Ishikawa (cell line): Measurements from ENCODE around the gene MGMT.

ENCODE experiments used
- CEBPB ChIP-seq: IDR thresholded peaks from 2 replicates; pipeline ENCODE4 v1.6.1; 2012
- EP300 ChIP-seq: IDR thresholded peaks from 2 replicates; pipeline ENCODE4 v1.6.1; 2012; ENCODE audit warnings: borderline replicate concordance
- FOXM1 ChIP-seq: IDR thresholded peaks from 2 replicates; pipeline ENCODE4 v1.6.1; 2012; ENCODE audit warnings: low read depth, borderline replicate concordance
- MAX ChIP-seq: IDR thresholded peaks from 2 replicates; pipeline ENCODE4 v1.6.1; 2012
- NFIC ChIP-seq: IDR thresholded peaks from 2 replicates; pipeline ENCODE4 v1.6.1; 2012
- RAD21 ChIP-seq: IDR thresholded peaks from 2 replicates; pipeline ENCODE4 v1.6.1; 2012; ENCODE audit warnings: low read depth
- TAF1 ChIP-seq: IDR thresholded peaks from 2 replicates; pipeline ENCODE4 v1.6.1; 2012; ENCODE audit warnings: low read depth, mild to moderate bottlenecking
- USF1 ChIP-seq: IDR thresholded peaks from 2 replicates; pipeline ENCODE4 v1.6.1; 2012
- YY1 ChIP-seq: IDR thresholded peaks from 2 replicates; pipeline ENCODE4 v1.6.1; 2012; ENCODE audit warnings: low read depth
- TF ChIP-seq, protein P1 (sequence below): IDR thresholded peaks from 2 replicates; pipeline ENCODE4 v1.6.1; 2012; ENCODE audit warnings: low read depth, mild to moderate bottlenecking

DNA sequence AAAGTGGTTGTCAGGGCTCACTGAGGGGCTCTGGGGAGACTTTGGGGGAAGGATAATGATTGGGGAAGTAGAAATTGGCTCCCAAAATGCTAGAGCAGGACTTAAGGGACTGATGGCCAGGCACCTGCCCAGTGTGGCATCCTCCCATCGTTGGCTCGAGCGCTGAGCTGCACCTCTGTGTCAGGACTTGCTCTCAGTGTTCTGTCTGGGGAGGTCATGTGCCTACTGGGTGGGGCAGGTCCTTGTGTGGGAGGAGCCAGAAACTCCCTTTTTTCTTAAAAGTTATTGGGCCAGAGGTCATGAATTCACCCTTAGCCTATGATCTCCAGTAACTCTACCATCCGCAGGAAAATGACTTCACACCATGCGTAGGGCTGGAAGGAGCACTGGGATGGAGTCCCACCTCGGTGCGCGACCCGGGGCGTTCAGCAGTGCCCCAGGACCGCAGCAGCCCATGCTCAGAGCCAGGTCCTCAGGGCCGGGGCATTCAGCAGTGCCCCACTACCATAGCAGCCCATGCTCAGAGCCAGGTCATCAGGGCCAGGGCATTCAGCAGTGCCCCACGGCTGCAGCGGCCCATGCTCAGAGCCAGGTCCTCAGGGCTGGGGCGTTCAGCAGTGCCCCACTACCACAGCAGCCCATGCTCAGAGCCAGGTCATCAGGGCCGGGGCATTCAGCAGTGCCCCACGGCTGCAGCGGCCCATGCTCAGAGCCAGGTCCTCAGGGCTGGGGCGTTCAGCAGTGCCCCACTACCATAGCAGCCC lies 275.1 kb downstream of the MGMT start:
- TF ChIP-seq CEBPB (no peak), NFIC (no peak), FOXM1 (no peak), YY1 (no peak), TAF1 (no peak), MAX (no peak), USF1 (no peak), RAD21 (no peak), EP300 (no peak)
- TF ChIP-seq, protein P1, sequence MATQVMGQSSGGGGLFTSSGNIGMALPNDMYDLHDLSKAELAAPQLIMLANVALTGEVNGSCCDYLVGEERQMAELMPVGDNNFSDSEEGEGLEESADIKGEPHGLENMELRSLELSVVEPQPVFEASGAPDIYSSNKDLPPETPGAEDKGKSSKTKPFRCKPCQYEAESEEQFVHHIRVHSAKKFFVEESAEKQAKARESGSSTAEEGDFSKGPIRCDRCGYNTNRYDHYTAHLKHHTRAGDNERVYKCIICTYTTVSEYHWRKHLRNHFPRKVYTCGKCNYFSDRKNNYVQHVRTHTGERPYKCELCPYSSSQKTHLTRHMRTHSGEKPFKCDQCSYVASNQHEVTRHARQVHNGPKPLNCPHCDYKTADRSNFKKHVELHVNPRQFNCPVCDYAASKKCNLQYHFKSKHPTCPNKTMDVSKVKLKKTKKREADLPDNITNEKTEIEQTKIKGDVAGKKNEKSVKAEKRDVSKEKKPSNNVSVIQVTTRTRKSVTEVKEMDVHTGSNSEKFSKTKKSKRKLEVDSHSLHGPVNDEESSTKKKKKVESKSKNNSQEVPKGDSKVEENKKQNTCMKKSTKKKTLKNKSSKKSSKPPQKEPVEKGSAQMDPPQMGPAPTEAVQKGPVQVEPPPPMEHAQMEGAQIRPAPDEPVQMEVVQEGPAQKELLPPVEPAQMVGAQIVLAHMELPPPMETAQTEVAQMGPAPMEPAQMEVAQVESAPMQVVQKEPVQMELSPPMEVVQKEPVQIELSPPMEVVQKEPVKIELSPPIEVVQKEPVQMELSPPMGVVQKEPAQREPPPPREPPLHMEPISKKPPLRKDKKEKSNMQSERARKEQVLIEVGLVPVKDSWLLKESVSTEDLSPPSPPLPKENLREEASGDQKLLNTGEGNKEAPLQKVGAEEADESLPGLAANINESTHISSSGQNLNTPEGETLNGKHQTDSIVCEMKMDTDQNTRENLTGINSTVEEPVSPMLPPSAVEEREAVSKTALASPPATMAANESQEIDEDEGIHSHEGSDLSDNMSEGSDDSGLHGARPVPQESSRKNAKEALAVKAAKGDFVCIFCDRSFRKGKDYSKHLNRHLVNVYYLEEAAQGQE, result no peak
